HepG2 (cell line): ENCODE measurements around the gene ZNF414. TPM values are rescaled to one million over a fixed set of nuclear protein-coding genes. Genes with fewer than 3 reads are reported as not detected.
A peak's percentile ranks its signal among the peaks of the same experiment; 100 is the strongest.

Source experiments
- ELF3 ChIP-seq: IDR thresholded peaks from 2 replicates; pipeline ENCODE4 v1.6.1; 2016; ENCODE audit warnings: missing genetic modification reagents, missing compliant biosample characterization
- HOXD1 ChIP-seq: sonication (generic); formaldehyde crosslinking; IDR thresholded peaks from 2 replicates; pipeline ENCODE4 v1.5.0; 2020; ENCODE audit warnings: missing genetic modification reagents
- MLLT10 ChIP-seq: sonication (generic); formaldehyde crosslinking; IDR thresholded peaks from 2 replicates; pipeline ENCODE4 v1.4.0; 2020; ENCODE audit warnings: missing genetic modification reagents
- MTA1 ChIP-seq: sonication (generic); formaldehyde crosslinking; IDR thresholded peaks from 2 replicates; pipeline ENCODE4 v1.4.0; 2020; ENCODE audit warnings: missing genetic modification reagents, mild to moderate bottlenecking, borderline replicate concordance
- NR2F2 ChIP-seq: IDR thresholded peaks from 2 replicates; pipeline ENCODE4 v1.6.1; 2012; ENCODE audit warnings: low read depth, inconsistent platforms, borderline replicate concordance
- RXRA ChIP-seq: sonication (generic); formaldehyde crosslinking; IDR thresholded peaks from 2 replicates; pipeline ENCODE4 v1.5.1; 2020; ENCODE audit warnings: missing genetic modification reagents
- TAF15 ChIP-seq: fragments of 200-400 bp; formaldehyde crosslinking; IDR thresholded peaks from one replicate; pipeline ENCODE4 v1.6.1; 2018; ENCODE audit warnings: mild to moderate bottlenecking, low read depth, low read length; ENCODE audit not compliant: poor library complexity, severe bottlenecking
- ZBTB44 ChIP-seq: sonication (generic); formaldehyde crosslinking; IDR thresholded peaks from 2 replicates; pipeline ENCODE4 v1.4.0; 2020; ENCODE audit warnings: missing genetic modification reagents
- ZFX ChIP-seq: sonication (generic); formaldehyde crosslinking; IDR thresholded peaks from 2 replicates; pipeline ENCODE4 v1.4.0; 2020; ENCODE audit warnings: mild to moderate bottlenecking, low read depth, missing genetic modification reagents, moderate library complexity
- ZFY ChIP-seq: sonication (generic); formaldehyde crosslinking; IDR thresholded peaks from 2 replicates; pipeline ENCODE4 v1.4.0; 2020; ENCODE audit warnings: missing genetic modification reagents
- ZNF101 ChIP-seq: sonication (generic); formaldehyde crosslinking; IDR thresholded peaks from 2 replicates; pipeline ENCODE4 v1.4.0; 2020; ENCODE audit warnings: mild to moderate bottlenecking, low read depth, missing genetic modification reagents, borderline replicate concordance
- ZNF121 ChIP-seq: sonication (generic); formaldehyde crosslinking; IDR thresholded peaks from 2 replicates; pipeline ENCODE4 v1.5.0; 2020; ENCODE audit warnings: mild to moderate bottlenecking, missing genetic modification reagents
- ZNF446 ChIP-seq: sonication (generic); formaldehyde crosslinking; IDR thresholded peaks from 2 replicates; pipeline ENCODE4 v1.5.0; 2020; ENCODE audit warnings: mild to moderate bottlenecking, missing genetic modification reagents
- ZNF598 ChIP-seq: sonication (generic); formaldehyde crosslinking; IDR thresholded peaks from 2 replicates; pipeline ENCODE4 v1.5.1; 2020; ENCODE audit warnings: mild to moderate bottlenecking, missing genetic modification reagents, borderline replicate concordance
- polyA plus RNA-seq, 8 experiments: library from polyadenylated mRNA; depleted of rRNA in 3 of 8; stranded (reverse) in 7 of 8; unstranded in 1 of 8; fragments of >200 nt; fragmentation: Illumina TruSeq in 4 of 8; extraction: Trizol in 4 of 8; gene quantifications; 2 replicates each; pipeline versions ENCODE4 v1.2.1 to v1.2.3, GENCODE V29; 2011 to 2016; ENCODE audit warnings: low read depth in 4 of 8, missing spikeins in 1 of 8, mixed read lengths in 1 of 8; ENCODE audit not compliant: insufficient read depth in 1 of 8
- total RNA-seq, 5 experiments: library from RNA; depleted of rRNA; stranded (reverse); fragments of >200 nt; fragmentation: Illumina TruSeq; extraction: Trizol; gene quantifications; 2 replicates each; pipeline ENCODE4 v1.2.3, GENCODE V29; 2016; ENCODE audit warnings: low read depth in 1 of 5
- TF ChIP-seq, protein P1 (sequence below): sonication (generic); formaldehyde crosslinking; IDR thresholded peaks from 2 replicates; pipeline ENCODE4 v1.4.0; 2020; ENCODE audit warnings: low read depth, missing genetic modification reagents
- TF ChIP-seq, protein P2 (sequence below): sonication (generic); formaldehyde crosslinking; IDR thresholded peaks from 2 replicates; pipeline ENCODE4 v1.4.0; 2020; ENCODE audit warnings: missing genetic modification reagents
- TF ChIP-seq, protein P3 (sequence below): sonication (generic); formaldehyde crosslinking; IDR thresholded peaks from 2 replicates; pipeline ENCODE4 v1.4.0; 2020; ENCODE audit warnings: missing genetic modification reagents
- TF ChIP-seq, protein P4 (sequence below): sonication (generic); formaldehyde crosslinking; IDR thresholded peaks from 2 replicates; pipeline ENCODE4 v1.4.0; 2020; ENCODE audit warnings: mild to moderate bottlenecking, missing genetic modification reagents

Gene ZNF414
- total and polyA plus RNA-seq, 2 of the 13 experiments (the other 11 are each of a cell fraction or from before 2014, with no cell fraction given): 2.5 to 4.0 TPM

GRCh38 chr19:8505680-8506401 is 8.1 kb downstream of the ZNF414 start (continued):
- TF ChIP-seq, protein P1, sequence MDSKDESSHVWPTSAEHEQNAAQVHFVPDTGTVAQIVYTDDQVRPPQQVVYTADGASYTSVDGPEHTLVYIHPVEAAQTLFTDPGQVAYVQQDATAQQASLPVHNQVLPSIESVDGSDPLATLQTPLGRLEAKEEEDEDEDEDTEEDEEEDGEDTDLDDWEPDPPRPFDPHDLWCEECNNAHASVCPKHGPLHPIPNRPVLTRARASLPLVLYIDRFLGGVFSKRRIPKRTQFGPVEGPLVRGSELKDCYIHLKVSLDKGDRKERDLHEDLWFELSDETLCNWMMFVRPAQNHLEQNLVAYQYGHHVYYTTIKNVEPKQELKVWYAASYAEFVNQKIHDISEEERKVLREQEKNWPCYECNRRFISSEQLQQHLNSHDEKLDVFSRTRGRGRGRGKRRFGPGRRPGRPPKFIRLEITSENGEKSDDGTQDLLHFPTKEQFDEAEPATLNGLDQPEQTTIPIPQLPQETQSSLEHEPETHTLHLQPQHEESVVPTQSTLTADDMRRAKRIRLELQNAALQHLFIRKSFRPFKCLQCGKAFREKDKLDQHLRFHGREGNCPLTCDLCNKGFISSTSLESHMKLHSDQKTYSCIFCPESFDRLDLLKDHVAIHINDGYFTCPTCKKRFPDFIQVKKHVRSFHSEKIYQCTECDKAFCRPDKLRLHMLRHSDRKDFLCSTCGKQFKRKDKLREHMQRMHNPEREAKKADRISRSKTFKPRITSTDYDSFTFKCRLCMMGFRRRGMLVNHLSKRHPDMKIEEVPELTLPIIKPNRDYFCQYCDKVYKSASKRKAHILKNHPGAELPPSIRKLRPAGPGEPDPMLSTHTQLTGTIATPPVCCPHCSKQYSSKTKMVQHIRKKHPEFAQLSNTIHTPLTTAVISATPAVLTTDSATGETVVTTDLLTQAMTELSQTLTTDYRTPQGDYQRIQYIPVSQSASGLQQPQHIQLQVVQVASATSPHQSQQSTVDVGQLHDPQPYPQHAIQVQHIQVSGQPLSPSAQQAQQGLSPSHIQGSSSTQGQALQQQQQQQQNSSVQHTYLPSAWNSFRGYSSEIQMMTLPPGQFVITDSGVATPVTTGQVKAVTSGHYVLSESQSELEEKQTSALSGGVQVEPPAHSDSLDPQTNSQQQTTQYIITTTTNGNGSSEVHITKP (CRISPR knock-in tag): no peak
- TF ChIP-seq MLLT10 (no peak), ZFY (CRISPR knock-in tag) (peak; percentile 63), ZNF446 (CRISPR knock-in tag) (no peak), TAF15 (peak; percentile 40), ZNF121 (CRISPR knock-in tag) (no peak), ZBTB44 (CRISPR knock-in tag) (no peak), NR2F2 (peak; percentile 12; the same call in 1 of the 2 replicates), ELF3 (CRISPR knock-in tag) (no peak), ZNF598 (CRISPR knock-in tag) (peak; percentile 58; the same call in 1 of the 2 replicates), ZFX (CRISPR knock-in tag) (peak; percentile 62), HOXD1 (no peak), ZNF101 (CRISPR knock-in tag) (no peak), MTA1 (CRISPR knock-in tag) (no peak), RXRA (CRISPR knock-in tag) (peak; percentile 54; the same call in 1 of the 2 replicates)
- TF ChIP-seq, protein P2, sequence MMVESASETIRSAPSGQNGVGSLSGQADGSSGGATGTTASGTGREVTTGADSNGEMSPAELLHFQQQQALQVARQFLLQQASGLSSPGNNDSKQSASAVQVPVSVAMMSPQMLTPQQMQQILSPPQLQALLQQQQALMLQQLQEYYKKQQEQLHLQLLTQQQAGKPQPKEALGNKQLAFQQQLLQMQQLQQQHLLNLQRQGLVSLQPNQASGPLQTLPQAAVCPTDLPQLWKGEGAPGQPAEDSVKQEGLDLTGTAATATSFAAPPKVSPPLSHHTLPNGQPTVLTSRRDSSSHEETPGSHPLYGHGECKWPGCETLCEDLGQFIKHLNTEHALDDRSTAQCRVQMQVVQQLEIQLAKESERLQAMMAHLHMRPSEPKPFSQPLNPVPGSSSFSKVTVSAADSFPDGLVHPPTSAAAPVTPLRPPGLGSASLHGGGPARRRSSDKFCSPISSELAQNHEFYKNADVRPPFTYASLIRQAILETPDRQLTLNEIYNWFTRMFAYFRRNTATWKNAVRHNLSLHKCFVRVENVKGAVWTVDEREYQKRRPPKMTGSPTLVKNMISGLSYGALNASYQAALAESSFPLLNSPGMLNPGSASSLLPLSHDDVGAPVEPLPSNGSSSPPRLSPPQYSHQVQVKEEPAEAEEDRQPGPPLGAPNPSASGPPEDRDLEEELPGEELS (CRISPR knock-in tag): 0 out of 2 replicates have a peak, but pooled peaks have one; percentile 7
- TF ChIP-seq, protein P3, sequence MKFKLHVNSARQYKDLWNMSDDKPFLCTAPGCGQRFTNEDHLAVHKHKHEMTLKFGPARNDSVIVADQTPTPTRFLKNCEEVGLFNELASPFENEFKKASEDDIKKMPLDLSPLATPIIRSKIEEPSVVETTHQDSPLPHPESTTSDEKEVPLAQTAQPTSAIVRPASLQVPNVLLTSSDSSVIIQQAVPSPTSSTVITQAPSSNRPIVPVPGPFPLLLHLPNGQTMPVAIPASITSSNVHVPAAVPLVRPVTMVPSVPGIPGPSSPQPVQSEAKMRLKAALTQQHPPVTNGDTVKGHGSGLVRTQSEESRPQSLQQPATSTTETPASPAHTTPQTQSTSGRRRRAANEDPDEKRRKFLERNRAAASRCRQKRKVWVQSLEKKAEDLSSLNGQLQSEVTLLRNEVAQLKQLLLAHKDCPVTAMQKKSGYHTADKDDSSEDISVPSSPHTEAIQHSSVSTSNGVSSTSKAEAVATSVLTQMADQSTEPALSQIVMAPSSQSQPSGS: no peak
- TF ChIP-seq, protein P4, sequence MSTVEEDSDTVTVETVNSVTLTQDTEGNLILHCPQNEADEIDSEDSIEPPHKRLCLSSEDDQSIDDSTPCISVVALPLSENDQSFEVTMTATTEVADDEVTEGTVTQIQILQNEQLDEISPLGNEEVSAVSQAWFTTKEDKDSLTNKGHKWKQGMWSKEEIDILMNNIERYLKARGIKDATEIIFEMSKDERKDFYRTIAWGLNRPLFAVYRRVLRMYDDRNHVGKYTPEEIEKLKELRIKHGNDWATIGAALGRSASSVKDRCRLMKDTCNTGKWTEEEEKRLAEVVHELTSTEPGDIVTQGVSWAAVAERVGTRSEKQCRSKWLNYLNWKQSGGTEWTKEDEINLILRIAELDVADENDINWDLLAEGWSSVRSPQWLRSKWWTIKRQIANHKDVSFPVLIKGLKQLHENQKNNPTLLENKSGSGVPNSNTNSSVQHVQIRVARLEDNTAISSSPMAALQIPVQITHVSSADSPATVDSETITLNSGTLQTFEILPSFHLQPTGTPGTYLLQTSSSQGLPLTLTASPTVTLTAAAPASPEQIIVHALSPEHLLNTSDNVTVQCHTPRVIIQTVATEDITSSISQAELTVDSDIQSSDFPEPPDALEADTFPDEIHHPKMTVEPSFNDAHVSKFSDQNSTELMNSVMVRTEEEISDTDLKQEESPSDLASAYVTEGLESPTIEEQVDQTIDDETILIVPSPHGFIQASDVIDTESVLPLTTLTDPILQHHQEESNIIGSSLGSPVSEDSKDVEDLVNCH (CRISPR knock-in tag): no peak
